NCI-H69 (cell line): ENCODE results near the gene RPL5.

Source experiments
- DNase-seq: peaks from one replicate; lab custom pipeline; 2025; lab: John Stamatoyannopoulos, UW

Gene RPL5

DNA sequence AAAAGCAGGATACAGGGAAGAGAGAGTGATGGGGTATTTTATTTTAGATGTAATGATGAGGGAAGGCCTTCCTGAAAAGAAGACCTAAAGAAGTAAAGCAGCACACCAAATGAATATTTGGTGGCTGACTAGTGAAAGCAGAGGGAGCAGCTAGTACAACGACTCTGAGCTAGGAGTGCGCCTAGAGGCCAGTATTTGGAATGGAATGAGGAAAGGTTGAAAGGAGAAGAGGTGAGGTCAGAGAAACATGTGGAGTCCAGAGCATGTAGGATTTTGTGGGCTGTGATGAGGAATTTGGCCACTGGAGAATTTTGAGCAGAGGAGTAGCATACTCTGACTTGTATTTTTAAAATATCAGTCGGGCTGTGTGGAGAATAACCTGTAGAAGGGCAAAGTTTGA, 11.8 kb upstream of the RPL5 start:
- DNase-seq, result no peak

GRCh38 chr1:92820551-92820950, 11.3 kb upstream of the RPL5 start:
- DNase-seq, result no peak

DNA sequence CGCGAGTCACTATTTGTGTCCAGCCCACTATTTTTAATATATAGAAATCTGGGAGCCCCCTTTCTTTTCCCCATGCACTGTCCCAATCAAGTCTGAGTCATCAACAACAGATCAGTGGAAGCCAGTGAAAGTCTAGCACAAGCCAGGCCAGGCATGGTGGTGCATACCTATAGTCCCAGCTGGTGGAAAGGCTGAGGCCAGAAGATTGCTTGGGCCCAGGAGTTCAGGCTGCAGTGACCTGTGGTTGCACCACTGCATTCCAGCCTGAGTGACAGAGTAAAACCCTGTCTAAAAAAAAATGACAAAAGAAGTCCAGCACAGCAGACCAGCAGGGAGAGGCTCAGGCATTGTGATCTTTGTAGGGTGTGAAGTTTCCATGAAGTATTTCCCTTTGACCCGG, 9.0 kb upstream of the RPL5 start:
- DNase-seq, result no peak

- DNase-seq, result no peak
These were observed 5.0 kb upstream of the RPL5 start for GRCh38 chr1:92826792-92827191.

- peak; percentile 12 for DNase-seq
These were observed 475 bp upstream of the RPL5 start for GRCh38 chr1:92831368-92831761.

DNA sequence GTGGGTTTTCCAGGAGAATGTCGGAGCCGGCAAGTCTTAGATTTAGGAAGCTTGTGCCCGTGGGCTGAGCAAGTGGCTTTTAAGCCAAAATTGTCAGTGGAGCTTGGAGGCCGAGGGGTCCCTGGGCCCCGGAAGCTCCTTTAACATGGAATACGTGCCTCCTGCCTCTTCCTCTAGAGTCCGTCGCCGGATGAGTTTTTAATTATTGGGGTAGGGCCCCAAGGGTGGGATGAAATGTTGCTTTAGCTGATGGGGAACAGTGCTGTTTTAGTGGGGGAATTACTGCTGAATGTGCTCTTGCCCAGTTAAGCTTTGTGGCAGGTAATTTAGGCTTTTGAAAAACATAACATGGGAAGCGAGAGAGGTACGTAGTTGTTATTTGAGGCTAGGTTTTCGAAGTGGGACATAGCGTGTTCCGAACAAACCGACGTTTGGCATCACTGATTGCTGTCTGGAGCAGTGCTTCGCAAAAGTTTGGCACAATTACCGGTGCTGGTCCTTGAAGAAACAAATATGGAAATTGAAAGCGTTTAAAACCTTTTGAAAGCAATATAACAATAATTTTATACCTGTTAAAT, 786 bp downstream of the RPL5 start:
- DNase-seq, result peak; percentile 38

DNA sequence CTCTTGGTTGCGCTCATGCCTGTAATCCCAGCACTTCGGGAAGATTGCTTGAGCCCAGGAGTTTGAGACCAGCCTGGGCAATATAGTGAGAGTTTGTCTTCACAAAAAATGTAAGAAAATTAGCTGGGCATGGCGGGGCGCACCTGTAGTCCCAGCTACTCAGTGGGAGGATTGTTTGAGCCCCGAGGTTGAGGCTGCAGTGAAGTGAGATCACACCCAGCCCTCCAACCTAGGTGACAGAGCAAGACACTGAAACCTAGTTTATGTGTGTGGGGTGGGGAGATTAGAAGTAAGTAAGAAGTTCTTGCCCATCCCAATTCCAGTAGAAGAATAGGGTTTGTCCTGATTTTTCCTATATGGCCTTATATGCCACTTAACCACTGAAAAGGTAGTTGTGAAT, 2.0 kb downstream of the RPL5 start:
- DNase-seq, result no peak

DNA sequence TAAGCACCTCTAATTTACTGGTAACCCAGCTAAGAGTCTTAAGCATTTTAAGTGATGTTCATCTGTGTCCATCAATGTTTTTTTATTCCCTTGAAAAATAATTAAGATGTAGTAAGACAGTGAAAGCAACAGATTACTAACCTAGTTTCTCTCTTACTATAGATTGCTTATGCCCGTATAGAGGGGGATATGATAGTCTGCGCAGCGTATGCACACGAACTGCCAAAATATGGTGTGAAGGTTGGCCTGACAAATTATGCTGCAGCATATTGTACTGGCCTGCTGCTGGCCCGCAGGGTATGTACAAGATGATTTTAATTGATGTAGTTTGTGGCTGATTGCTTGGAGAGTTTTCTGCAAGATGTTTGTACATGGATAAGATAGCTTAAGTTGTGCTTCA, 2.8 kb downstream of the RPL5 start:
- DNase-seq, result no peak

DNA sequence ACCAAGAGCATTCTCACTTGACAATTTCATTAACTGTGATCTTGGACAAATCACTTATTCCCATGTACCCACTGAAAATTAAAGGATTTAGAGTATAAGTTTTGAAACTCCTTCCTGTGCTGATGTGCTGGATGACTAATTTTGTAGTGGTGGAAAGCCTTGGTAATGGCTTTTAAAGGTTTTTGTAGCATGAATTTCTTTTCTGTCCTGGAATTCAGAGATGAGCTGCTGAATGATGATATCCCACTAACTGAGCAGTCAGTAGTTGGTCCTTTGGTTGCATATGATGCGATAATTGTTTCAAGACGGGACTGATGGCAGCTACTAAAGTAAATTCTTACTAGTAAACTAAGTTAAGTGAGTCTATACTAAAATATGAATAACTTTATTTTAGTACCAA, 5.2 kb downstream of the RPL5 start:
- DNase-seq, result no peak

DNA sequence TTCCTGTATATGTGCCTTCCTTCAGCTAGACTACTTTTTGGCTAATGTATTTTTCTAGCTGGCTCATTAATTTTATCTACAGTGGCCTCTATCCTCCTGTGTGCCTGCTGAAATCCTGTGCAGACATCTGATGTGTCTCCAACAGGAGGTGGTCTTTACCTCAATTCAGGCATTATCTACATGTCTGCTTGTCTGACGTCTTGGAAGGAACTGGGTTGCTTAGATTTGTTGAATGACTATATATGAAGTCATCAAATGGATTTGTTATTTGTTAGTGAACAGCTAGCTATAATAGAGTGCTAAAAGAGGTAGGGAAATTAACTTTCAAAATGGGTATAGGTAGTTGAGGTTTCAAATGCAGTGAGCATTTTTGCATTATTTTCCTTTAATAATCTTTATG, 6.7 kb downstream of the RPL5 start:
- DNase-seq, result no peak

- no peak for DNase-seq
These were observed 7.6 kb downstream of the RPL5 start for GRCh38 chr1:92839442-92839841.

- DNase-seq, result no peak
These were observed 8.8 kb downstream of the RPL5 start for GRCh38 chr1:92840600-92840999.

DNA sequence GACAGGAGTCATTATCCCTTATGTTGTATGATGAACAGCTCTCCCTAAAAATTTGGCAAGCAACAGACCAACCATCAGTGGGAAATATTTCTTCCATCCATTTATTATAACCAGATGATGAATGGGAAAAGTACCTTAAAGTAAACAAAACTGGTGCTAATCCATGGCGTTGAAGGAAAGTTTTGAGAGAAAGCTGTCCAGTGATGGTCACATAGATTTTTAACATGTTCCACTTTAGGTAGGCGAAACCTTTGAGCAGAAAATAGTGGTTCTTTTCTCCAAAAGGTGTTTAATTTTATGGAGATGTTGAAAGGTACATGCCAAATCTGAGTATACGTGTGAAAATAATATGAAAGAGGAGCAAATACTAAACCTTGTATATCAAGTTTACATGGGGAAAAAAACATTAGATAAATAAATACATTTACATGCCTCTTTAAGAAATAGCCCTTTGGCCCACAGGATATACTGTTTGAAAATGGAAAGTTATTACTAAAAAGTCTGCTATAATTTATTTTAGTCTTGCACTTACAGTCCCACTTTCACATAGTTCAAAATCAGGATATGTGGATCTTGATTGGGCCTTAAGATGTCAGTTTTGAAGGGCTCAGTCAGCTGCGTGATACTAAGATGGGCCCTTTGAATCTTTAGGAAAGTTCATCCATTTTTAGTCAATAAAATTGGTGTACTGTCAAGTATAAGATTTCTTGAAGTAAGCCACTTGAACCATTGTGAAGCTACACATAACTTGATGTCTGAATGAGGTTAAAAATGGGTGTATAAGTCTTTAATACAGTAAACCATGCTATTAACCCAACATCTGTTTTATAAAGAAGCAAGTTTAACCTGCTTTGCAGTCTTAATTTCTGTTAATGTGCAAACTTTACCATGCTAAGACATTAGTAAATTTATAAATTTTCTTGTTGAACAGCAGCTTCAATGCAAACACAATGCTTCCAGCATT, 10.5 kb downstream of the RPL5 start:
- DNase-seq, result no peak

GRCh38 chr1:92843046-92843423, 11.2 kb downstream of the RPL5 start:
- DNase-seq, result no peak

GRCh38 chr1:92843429-92844352, 11.9 kb downstream of the RPL5 start:
- no peak for DNase-seq

DNA sequence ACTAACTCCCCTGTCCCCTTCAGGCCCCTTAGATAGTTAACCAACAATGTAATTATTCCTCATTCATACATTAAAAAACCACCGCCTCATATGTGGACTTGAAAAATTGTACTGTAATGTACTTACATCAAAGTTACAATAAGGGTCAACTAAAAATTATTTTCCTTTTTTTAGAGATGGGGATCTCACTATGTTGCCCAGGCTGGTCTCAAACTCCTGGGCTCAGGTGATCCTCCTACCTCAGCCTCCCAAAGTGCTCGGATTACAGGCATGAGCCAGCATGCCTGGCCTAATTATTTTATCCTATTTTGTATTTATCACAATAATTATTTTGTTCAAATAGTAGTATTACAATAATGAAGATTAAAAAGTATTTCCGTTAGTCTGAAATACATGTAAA, 12.6 kb downstream of the RPL5 start:
- DNase-seq, result no peak

GRCh38 chr1:92845908-92846307, 14.1 kb downstream of the RPL5 start:
- DNase-seq, result no peak

GRCh38 chr1:92848201-92848600, 16.4 kb downstream of the RPL5 start:
- DNase-seq, result no peak

- no peak for DNase-seq
These were observed 18.2 kb downstream of the RPL5 start for GRCh38 chr1:92850019-92850418.

DNA sequence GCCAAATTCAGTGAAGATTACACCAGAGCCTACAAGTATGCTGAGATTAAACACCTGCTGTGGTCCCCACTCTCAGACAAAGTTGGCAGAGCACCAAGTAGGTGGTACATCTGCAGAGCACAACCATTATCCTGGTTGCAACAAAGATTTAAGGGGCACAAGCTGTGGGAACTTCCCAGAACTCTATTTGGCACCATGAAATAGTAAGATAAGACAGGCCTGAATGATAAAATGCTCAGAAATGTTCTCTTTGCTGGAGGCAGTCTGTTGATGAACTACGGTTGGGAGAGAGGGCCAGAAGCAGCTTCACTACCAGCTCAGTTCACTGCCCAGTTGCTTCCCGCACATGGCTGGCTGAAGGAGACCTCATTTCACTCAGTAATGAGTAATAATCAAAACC, 19.9 kb downstream of the RPL5 start:
- DNase-seq, result peak; percentile 58

- no peak for DNase-seq
These were observed 21.5 kb downstream of the RPL5 start for GRCh38 chr1:92853299-92853698.

DNA sequence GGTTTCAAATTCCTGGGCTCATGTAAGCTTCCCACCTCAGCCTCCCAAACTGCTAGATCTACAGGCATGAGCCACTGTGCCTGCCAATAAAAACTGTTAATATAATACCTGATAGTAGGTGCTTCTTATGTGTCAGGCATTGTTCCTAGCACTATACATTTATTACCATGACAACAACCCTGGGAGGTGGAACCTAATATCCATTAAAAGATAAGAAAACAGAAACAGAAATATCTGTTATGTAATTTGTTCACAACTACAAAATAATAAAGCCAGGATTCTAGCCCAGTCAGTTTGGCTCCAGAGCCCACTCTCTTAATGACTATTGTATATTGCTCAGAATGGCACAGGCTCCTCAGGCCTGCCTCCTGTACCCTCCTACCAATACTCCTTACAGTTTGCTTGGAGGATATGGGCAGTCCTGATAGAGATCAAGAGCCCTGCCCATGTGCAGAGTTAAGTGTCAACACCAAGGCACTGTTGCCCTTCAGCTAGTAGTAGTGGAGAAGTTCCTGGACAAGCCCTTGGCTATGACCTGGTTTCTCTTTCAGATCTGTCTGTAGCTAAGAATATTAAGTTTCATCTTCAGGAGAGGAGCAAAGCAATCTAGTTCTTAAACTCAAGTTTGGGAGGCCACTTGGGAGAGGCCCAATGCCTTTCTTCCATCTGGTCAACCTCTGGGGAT, 22.4 kb downstream of the RPL5 start:
- no peak for DNase-seq
